ENCODE measurements around the gene ELOVL4.

ELOVL4 gene

GRCh38 chr6:79888587-79888986 is 58.8 kb downstream of the ELOVL4 start:
- TF ChIP-seq CTCF (IDR thresholded peaks at IDR 0.05; ENCODE audit: low read depth, low read length, poor library complexity, severe bottlenecking), result no peak
- no peak for TF ChIP-seq EZH2phosphoT487 (IDR thresholded peaks at IDR 0.05; ENCODE audit: borderline replicate concordance, low read length)
- Histone ChIP-seq H3K9me3 (ENCODE audit: control insufficient read depth, insufficient read depth, low read length) (no peaks in the 10 kb centered on the region), H3K4me1 (ENCODE audit: control insufficient read depth, low read length) (no peaks in the 10 kb centered on the region), H4K20me1 (ENCODE audit: control insufficient read depth, insufficient read depth, low read depth, low read length) (no peaks in the 10 kb centered on the region), H3K4me3 (ENCODE audit: low read length) (no peak overlapping the region), H3K4me2 (ENCODE audit: low read length) (no peak overlapping the region), H3K79me2 (ENCODE audit: control insufficient read depth, low read length) (no peaks in the 10 kb centered on the region), H3K36me3 (ENCODE audit: control insufficient read depth, low read length) (no peaks in the 10 kb centered on the region), H3K27ac (ENCODE audit: low read depth, low read length) (no peak overlapping the region), H3K27me3 (ENCODE audit: control insufficient read depth, low read length) (no peaks in the 10 kb centered on the region), H3K9me2 (replicated peaks; ENCODE audit: control insufficient read depth, low read length) (no peaks in the 10 kb centered on the region), H3F3A (ENCODE audit: control insufficient read depth, insufficient read depth) (no peaks in the 10 kb centered on the region)

GRCh38 chr6:79878142-79878748 is 69.1 kb downstream of the ELOVL4 start:
- H3K4me1 ChIP-seq (ENCODE audit: control insufficient read depth, low read length), result no peaks in the 10 kb centered on the region
- no peak overlapping the region for H3K4me2 ChIP-seq (ENCODE audit: low read length)
- no peak overlapping the region for H3K4me3 ChIP-seq (ENCODE audit: low read length)
- H3F3A ChIP-seq (ENCODE audit: control insufficient read depth, insufficient read depth), result no peaks in the 10 kb centered on the region
- H3K36me3 ChIP-seq (ENCODE audit: control insufficient read depth, low read length), result no peaks in the 10 kb centered on the region
- no peaks in the 10 kb centered on the region for H3K9me3 ChIP-seq (ENCODE audit: control insufficient read depth, insufficient read depth, low read length)
- TF ChIP-seq EZH2phosphoT487 (IDR thresholded peaks at IDR 0.05; ENCODE audit: borderline replicate concordance, low read length), result no peak
- TF ChIP-seq CTCF (IDR thresholded peaks at IDR 0.05; ENCODE audit: low read depth, low read length, poor library complexity, severe bottlenecking), result no peak
- no peaks in the 10 kb centered on the region for H4K20me1 ChIP-seq (ENCODE audit: control insufficient read depth, insufficient read depth, low read depth, low read length)
- no peaks in the 10 kb centered on the region for H3K9me2 ChIP-seq (replicated peaks; ENCODE audit: control insufficient read depth, low read length)
- peaks cover 3% of the 10 kb centered on the region; the same call in 1 of the 2 replicates for H3K27me3 ChIP-seq (ENCODE audit: control insufficient read depth, low read length)
- H3K27ac ChIP-seq (ENCODE audit: low read depth, low read length), result no peak overlapping the region
- H3K79me2 ChIP-seq (ENCODE audit: control insufficient read depth, low read length), result no peaks in the 10 kb centered on the region

GRCh38 chr6:79874531-79875134 is 72.7 kb downstream of the ELOVL4 start:
- H3K4me3 ChIP-seq (ENCODE audit: low read length), result no peak overlapping the region
- no peak for TF ChIP-seq EZH2phosphoT487 (IDR thresholded peaks at IDR 0.05; ENCODE audit: borderline replicate concordance, low read length)
- no peaks in the 10 kb centered on the region for H3K9me2 ChIP-seq (replicated peaks; ENCODE audit: control insufficient read depth, low read length)
- H3K79me2 ChIP-seq (ENCODE audit: control insufficient read depth, low read length), result no peaks in the 10 kb centered on the region
- no peaks in the 10 kb centered on the region for H4K20me1 ChIP-seq (ENCODE audit: control insufficient read depth, insufficient read depth, low read depth, low read length)
- no peaks in the 10 kb centered on the region for H3K9me3 ChIP-seq (ENCODE audit: control insufficient read depth, insufficient read depth, low read length)
- H3K4me2 ChIP-seq (ENCODE audit: low read length), result no peak overlapping the region
- no peaks in the 10 kb centered on the region for H3F3A ChIP-seq (ENCODE audit: control insufficient read depth, insufficient read depth)
- H3K36me3 ChIP-seq (ENCODE audit: control insufficient read depth, low read length), result no peaks in the 10 kb centered on the region
- H3K27me3 ChIP-seq (ENCODE audit: control insufficient read depth, low read length), result peaks cover 3% of the 10 kb centered on the region; the same call in 1 of the 2 replicates
- H3K27ac ChIP-seq (ENCODE audit: low read depth, low read length), result no peak overlapping the region
- H3K4me1 ChIP-seq (ENCODE audit: control insufficient read depth, low read length), result peaks cover 4% of the 10 kb centered on the region; the same call in 1 of the 2 replicates

GRCh38 chr6:79872986-79873385 is 74.4 kb downstream of the ELOVL4 start:
- H3K9me2 ChIP-seq (replicated peaks; ENCODE audit: control insufficient read depth, low read length), result no peaks in the 10 kb centered on the region
- peaks cover 3% of the 10 kb centered on the region; the same call in 1 of the 2 replicates for H3K27me3 ChIP-seq (ENCODE audit: control insufficient read depth, low read length)
- H3K4me3 ChIP-seq (ENCODE audit: low read length), result no peak overlapping the region
- no peaks in the 10 kb centered on the region for H3K9me3 ChIP-seq (ENCODE audit: control insufficient read depth, insufficient read depth, low read length)
- no peak overlapping the region for H3K27ac ChIP-seq (ENCODE audit: low read depth, low read length)
- peaks cover 8% of the 10 kb centered on the region for H3K4me1 ChIP-seq (ENCODE audit: control insufficient read depth, low read length)
- H4K20me1 ChIP-seq (ENCODE audit: control insufficient read depth, insufficient read depth, low read depth, low read length), result no peaks in the 10 kb centered on the region
- no peaks in the 10 kb centered on the region for H3K36me3 ChIP-seq (ENCODE audit: control insufficient read depth, low read length)
- no peak overlapping the region for H3K4me2 ChIP-seq (ENCODE audit: low read length)
- TF ChIP-seq EZH2phosphoT487 (IDR thresholded peaks at IDR 0.05; ENCODE audit: borderline replicate concordance, low read length) (no peak), CTCF (IDR thresholded peaks at IDR 0.05; ENCODE audit: low read depth, low read length, poor library complexity, severe bottlenecking) (no peak)
- H3K79me2 ChIP-seq (ENCODE audit: control insufficient read depth, low read length), result no peaks in the 10 kb centered on the region
- H3F3A ChIP-seq (ENCODE audit: control insufficient read depth, insufficient read depth), result no peaks in the 10 kb centered on the region
